Hepatocyte (in vitro differentiated cells): ENCODE measurements around the gene CEL.

ENCODE experiments used
- EZH2 ChIP-seq: fragments of 200-600 bp; sonication (generic); IDR thresholded peaks from 2 replicates; pipeline ENCODE4 v1.6.1; 2016; ENCODE audit warnings: antibody characterized with exemption, mild to moderate bottlenecking, borderline replicate concordance
- EZH2phosphoT487 ChIP-seq: fragments of 200-600 bp; sonication (generic); IDR thresholded peaks from one replicate; pipeline ENCODE4 v1.6.1; 2018; ENCODE audit warnings: antibody characterized with exemption, mild to moderate bottlenecking, low read depth, moderate library complexity; ENCODE audit not compliant: unreplicated experiment, severe bottlenecking
- TF ChIP-seq, protein P1 (sequence below): fragments of 200-600 bp; sonication (generic); IDR thresholded peaks from 2 replicates; pipeline ENCODE4 v1.5.1; 2016; ENCODE audit warnings: antibody characterized with exemption, mild to moderate bottlenecking; ENCODE audit not compliant: poor library complexity

DNA sequence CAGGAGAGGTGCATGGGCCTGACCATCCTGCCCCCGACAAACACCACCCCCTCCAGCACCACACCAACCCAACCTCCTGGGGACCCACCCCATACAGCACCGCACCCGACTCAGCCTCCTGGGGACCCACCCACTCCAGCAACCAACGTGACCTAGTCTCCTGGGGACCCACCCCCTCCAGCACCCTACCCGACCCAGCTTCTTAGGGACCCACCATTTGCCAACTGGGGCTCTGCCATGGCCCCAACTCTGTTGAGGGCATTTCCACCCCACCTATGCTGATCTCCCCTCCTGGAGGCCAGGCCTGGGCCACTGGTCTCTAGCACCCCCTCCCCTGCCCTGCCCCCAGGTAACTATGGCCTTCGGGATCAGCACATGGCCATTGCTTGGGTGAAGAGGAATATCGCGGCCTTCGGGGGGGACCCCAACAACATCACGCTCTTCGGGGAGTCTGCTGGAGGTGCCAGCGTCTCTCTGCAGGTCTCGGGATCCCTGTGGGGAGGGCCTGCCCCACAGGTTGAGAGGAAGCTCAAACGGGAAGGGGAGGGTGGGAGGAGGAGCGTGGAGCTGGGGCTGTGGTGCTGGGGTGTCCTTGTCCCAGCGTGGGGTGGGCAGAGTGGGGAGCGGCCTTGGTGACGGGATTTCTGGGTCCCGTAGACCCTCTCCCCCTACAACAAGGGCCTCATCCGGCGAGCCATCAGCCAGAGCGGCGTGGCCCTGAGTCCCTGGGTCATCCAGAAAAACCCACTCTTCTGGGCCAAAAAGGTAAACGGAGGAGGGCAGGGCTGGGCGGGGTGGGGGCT is 4.6 kb downstream of the CEL start:
- TF ChIP-seq, protein P1, sequence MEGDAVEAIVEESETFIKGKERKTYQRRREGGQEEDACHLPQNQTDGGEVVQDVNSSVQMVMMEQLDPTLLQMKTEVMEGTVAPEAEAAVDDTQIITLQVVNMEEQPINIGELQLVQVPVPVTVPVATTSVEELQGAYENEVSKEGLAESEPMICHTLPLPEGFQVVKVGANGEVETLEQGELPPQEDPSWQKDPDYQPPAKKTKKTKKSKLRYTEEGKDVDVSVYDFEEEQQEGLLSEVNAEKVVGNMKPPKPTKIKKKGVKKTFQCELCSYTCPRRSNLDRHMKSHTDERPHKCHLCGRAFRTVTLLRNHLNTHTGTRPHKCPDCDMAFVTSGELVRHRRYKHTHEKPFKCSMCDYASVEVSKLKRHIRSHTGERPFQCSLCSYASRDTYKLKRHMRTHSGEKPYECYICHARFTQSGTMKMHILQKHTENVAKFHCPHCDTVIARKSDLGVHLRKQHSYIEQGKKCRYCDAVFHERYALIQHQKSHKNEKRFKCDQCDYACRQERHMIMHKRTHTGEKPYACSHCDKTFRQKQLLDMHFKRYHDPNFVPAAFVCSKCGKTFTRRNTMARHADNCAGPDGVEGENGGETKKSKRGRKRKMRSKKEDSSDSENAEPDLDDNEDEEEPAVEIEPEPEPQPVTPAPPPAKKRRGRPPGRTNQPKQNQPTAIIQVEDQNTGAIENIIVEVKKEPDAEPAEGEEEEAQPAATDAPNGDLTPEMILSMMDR = no peak
- TF ChIP-seq EZH2 = no peak
- TF ChIP-seq EZH2phosphoT487 = no peak
